Measurements from ENCODE around the gene UBE2N. TPM values are rescaled to one million over a fixed set of nuclear protein-coding genes. Genes with fewer than 3 reads are reported as not detected.

UBE2N gene
- total and polyA plus RNA-seq, 2 donors (not counting 3 experiments of a cell fraction or from before 2014, with no cell fraction given), result 59.2 to 125 TPM

GRCh38 chr12:93381161-93381975 lies 60.4 kb downstream of the UBE2N start:
- CTCF ChIA-PET, result interaction anchor here (0.7 to 6.8 kb wide), 18 partner anchors 16 to 596 kb away, joined by 3 to 87 read pairs (median 5); partner anchors contain the start of gene UBE2N
- intact Hi-C loops (cut with micrococcal nuclease), result no loop called here
- H3K9me1 ChIP-seq (replicated peaks; ENCODE audit: control insufficient read depth, extremely low read depth, insufficient read depth, low read length), result no peaks in the 10 kb centered on the region
- peaks cover 29% of the 10 kb centered on the region for H3K4me1 ChIP-seq (ENCODE audit: control insufficient read depth, extremely low read depth, insufficient read depth, low read length)
- POLR2A ChIA-PET, result interaction anchor here (0.5 kb wide), 1 partner anchor 181 kb away, joined by 3 read pairs; no protein-coding TSS in a partner anchor
- peak overlapping the region; percentile 71 to 99 (median 95) for H3K4me3 ChIP-seq (replicated peaks in 1 of 3; ENCODE audit: insufficient read depth in 1 of 3, low read depth in 1 of 3, low read length in 3 of 3)
- BruUV-seq (replicated peaks), result no TSS peak
- peaks cover 82% of the 10 kb centered on the region for H3K79me2 ChIP-seq (ENCODE audit: control insufficient read depth, insufficient read depth, low read length)
- dilution Hi-C loops (cut with MboI; ENCODE audit: extremely low pct_ligation_motif_present, low sequenced_read_pairs), result loop anchor here (25.0 kb wide), 1 partner anchor 369 kb away; no protein-coding TSS in a partner anchor
- DNase-seq (ENCODE audit: low read depth, low spot score) (peak; percentile 48), FAIRE-seq (no peak)
- H2AFZ ChIP-seq (ENCODE audit: low read depth, low read length), result no peak overlapping the region
- TF ChIP-seq, protein P1, sequence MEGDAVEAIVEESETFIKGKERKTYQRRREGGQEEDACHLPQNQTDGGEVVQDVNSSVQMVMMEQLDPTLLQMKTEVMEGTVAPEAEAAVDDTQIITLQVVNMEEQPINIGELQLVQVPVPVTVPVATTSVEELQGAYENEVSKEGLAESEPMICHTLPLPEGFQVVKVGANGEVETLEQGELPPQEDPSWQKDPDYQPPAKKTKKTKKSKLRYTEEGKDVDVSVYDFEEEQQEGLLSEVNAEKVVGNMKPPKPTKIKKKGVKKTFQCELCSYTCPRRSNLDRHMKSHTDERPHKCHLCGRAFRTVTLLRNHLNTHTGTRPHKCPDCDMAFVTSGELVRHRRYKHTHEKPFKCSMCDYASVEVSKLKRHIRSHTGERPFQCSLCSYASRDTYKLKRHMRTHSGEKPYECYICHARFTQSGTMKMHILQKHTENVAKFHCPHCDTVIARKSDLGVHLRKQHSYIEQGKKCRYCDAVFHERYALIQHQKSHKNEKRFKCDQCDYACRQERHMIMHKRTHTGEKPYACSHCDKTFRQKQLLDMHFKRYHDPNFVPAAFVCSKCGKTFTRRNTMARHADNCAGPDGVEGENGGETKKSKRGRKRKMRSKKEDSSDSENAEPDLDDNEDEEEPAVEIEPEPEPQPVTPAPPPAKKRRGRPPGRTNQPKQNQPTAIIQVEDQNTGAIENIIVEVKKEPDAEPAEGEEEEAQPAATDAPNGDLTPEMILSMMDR (IDR thresholded peaks at IDR 0.05; ENCODE audit: extremely low read depth in 1 of 2, insufficient read depth in 1 of 2, low read depth in 1 of 2, low read length in 2 of 2), result no peak
- TF ChIP-seq JUN (IDR thresholded peaks at IDR 0.05; ENCODE audit: borderline replicate concordance, insufficient read depth, insufficient read length, low read depth), result no peak
- no peak for TF ChIP-seq POLR2AphosphoS5 (IDR thresholded peaks at IDR 0.05; ENCODE audit: insufficient read depth, low read depth, low read length)
- no peak for TF ChIP-seq MYC (IDR thresholded peaks at IDR 0.05; ENCODE audit: low read depth, low read length)
- H3K36me3 ChIP-seq (ENCODE audit: control insufficient read depth in 2 of 2, extremely low read depth in 1 of 2, insufficient read depth in 2 of 2, low read length in 2 of 2), result peaks cover 8 to 9% of the 10 kb centered on the region in 2 experiments
- H3K4me2 ChIP-seq (ENCODE audit: insufficient read depth, low read length), result peak overlapping the region; percentile 91
- peak overlapping the region; percentile 79 for H3K27ac ChIP-seq (ENCODE audit: insufficient read depth, low read depth, low read length)
- H3K9ac ChIP-seq (replicated peaks; ENCODE audit: extremely low read depth, insufficient read depth, low read length), result peak overlapping the region; percentile 96
- H4K20me1 ChIP-seq (replicated peaks; ENCODE audit: control insufficient read depth, extremely low read depth, insufficient read depth, low read length), result peaks cover 13% of the 10 kb centered on the region
- no peaks in the 10 kb centered on the region for H3K27me3 ChIP-seq (ENCODE audit: control insufficient read depth in 2 of 2, insufficient read depth in 2 of 2, low read length in 2 of 2)
- no peaks in the 10 kb centered on the region for H3K9me3 ChIP-seq (replicated peaks; ENCODE audit: control insufficient read depth, insufficient read depth, low read length)

All from endothelial cell of umbilical vein (primary cell).